GM08714 (cell line): ENCODE results near the gene RFLNA.

Experiments used
- H3K4me3 ChIP-seq: fragments of 200-500 bp; sonication (Bioruptor generic); 2 replicates; pipeline ENCODE4 v1.5.1; 2014; ENCODE audit warnings: mild to moderate bottlenecking, low read length, inconsistent platforms
- ZNF274 ChIP-seq: IDR thresholded peaks from 2 replicates; pipeline ENCODE4 v1.6.1; 2012; ENCODE audit warnings: mild to moderate bottlenecking, low read depth, low read length

Gene RFLNA

GRCh38 chr12:124276337-124276736 is 18.6 kb upstream of the RFLNA start:
- no peak for TF ChIP-seq ZNF274

GRCh38 chr12:124277394-124278241 is 17.3 kb upstream of the RFLNA start:
- no peak overlapping the region for H3K4me3 ChIP-seq
- no peak for TF ChIP-seq ZNF274

More at GRCh38 chr12:124276337-124276736, 18.6 kb upstream of the RFLNA start:
- H3K4me3 ChIP-seq, result no peak overlapping the region

- H3K4me3 ChIP-seq, result no peak overlapping the region
- TF ChIP-seq ZNF274, result no peak
These were observed 16.3 kb upstream of the RFLNA start for GRCh38 chr12:124278389-124279101.

GRCh38 chr12:124279315-124279714 is 15.6 kb upstream of the RFLNA start:
- no peak for TF ChIP-seq ZNF274
- no peak overlapping the region for H3K4me3 ChIP-seq

GRCh38 chr12:124279846-124280360 is 15.0 kb upstream of the RFLNA start:
- no peak for TF ChIP-seq ZNF274
- no peak overlapping the region for H3K4me3 ChIP-seq

GRCh38 chr12:124281309-124281708 is 13.6 kb upstream of the RFLNA start:
- TF ChIP-seq ZNF274, result no peak
- H3K4me3 ChIP-seq, result no peak overlapping the region

GRCh38 chr12:124282287-124282686 is 12.6 kb upstream of the RFLNA start:
- no peak overlapping the region for H3K4me3 ChIP-seq
- TF ChIP-seq ZNF274, result no peak

GRCh38 chr12:124283326-124283725 is 11.6 kb upstream of the RFLNA start:
- no peak for TF ChIP-seq ZNF274
- H3K4me3 ChIP-seq, result no peak overlapping the region

GRCh38 chr12:124284368-124284767 is 10.5 kb upstream of the RFLNA start:
- no peak for TF ChIP-seq ZNF274
- H3K4me3 ChIP-seq, result no peak overlapping the region

GRCh38 chr12:124286414-124286813 is 8.5 kb upstream of the RFLNA start:
- TF ChIP-seq ZNF274, result no peak
- no peak overlapping the region for H3K4me3 ChIP-seq

GRCh38 chr12:124286971-124287370 is 7.9 kb upstream of the RFLNA start:
- TF ChIP-seq ZNF274, result no peak
- H3K4me3 ChIP-seq, result no peak overlapping the region

- TF ChIP-seq ZNF274, result no peak
- no peak overlapping the region for H3K4me3 ChIP-seq
These were observed 5.0 kb upstream of the RFLNA start for GRCh38 chr12:124289634-124290600.

GRCh38 chr12:124292385-124292784 is 2.5 kb upstream of the RFLNA start:
- TF ChIP-seq ZNF274, result no peak
- no peak overlapping the region for H3K4me3 ChIP-seq

- H3K4me3 ChIP-seq, result no peak overlapping the region
- TF ChIP-seq ZNF274, result no peak
These were observed 1.4 kb upstream of the RFLNA start for GRCh38 chr12:124293286-124294003.
